LHCN-M2 (cell line): ENCODE data around the gene IGDCC3. TPM values are rescaled to one million over a fixed set of nuclear protein-coding genes. Genes with fewer than 3 reads are reported as not detected.
A peak's percentile ranks its signal among the peaks of the same experiment; 100 is the strongest.

Experiments used
- DNase-seq: peaks from one replicate; pipeline ENCODE4 v3.0.0-alpha.2; 2012; ENCODE audit warnings: low read depth
- total RNA-seq: library from RNA; depleted of rRNA; stranded (reverse); fragments of >200 nt; gene quantifications from 2 replicates; pipeline ENCODE4 v1.2.3, GENCODE V29; 2014

Gene IGDCC3
- total RNA-seq, 1 experiment from 2014 or later = not detected

DNA sequence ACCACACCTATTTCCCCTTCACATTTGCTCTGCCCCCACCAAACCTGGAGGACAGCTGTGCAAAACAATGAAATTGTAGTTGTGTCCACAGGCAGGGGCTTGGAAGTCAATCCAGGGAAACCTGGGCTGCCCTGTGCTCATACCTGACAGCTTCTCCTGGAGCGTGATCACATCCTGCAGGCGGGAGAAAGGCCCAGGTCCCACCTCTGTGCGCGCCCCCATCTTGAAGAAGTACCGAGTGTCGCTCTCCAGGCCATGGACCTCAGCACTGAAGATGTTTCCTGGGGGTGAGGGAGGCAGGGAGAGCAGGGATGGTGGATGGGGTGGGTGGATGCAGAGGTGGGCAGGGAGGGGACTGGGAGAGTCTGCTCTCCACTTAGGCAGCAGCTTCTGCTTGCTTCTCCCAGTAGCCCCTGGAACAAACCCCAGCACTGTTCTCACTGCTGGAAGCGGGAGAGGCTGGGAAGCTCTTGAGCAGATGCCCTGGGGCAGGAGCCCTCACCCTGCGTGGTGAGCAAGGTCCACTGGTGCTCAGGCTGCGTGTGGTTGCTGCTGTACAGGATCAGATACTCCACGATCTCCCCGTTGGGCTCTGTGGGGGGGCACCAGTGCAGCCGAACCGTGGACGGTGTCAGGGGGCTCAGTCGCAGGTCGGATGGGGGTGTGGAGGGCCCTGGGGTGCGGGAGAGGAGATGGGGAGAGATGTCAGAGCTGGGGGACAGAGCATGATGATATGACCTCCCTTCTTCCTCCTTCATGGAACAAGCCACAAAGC, 10.7 kb upstream of the IGDCC3 start:
- DNase-seq = no peak

DNA sequence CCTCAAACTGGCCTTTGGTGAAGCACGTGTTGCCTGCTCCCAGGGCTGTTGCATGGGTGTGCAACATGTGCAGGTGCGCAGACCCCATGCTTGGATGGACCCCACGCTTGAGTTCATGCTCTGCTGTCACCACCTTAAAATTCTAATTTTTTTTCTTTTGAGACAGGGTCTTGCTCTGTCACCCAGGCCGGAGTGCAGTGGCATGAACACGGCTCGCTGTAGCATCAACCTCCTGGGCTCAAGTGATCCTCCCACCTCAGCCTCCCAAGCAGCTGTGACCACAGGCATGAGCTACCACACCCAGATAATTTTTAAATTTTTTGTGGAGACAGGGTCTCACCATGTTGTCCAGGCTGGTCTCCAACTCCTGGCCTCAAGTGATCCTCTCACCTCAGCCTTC, 9.1 kb upstream of the IGDCC3 start:
- no peak for DNase-seq

DNA sequence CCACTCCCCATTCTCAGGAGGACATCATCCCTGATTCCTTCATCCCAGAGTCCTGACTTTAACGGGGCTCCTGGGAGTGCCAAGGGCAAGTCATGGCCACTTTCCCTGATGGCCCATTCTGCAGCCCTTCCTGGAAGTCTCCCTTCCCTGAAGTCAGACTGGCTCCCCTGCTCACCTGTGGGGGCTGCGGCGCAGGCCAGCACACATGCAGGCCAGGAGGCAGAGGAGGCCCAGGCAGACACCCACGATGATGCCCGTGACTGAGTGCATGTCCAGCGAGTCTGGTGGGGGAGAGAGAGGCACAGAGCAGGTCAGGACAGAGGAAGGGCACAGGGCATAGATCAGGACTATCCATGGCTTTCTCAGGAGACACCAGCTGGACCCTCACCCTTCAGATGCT, 8.6 kb upstream of the IGDCC3 start:
- DNase-seq = no peak

DNA sequence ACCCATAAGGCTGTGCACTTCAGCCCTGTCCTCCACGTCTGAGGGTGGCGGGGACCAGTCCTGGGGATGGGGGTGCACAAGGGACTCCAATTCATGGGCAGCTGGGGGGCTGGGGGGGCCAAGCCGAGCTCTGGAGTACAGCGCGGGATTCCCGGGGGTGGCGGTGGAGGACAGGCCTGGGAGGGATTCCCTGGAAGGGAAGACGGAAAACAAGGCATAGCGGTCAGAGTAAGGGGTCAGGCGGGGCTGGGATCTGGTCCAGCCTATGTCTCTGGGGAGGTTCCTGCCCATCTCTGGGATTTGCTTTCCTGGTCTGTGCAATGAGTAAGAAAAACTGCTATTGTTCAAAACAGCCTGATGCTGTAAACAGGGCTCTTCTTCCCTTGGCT, 8.1 kb upstream of the IGDCC3 start:
- no peak for DNase-seq

DNA sequence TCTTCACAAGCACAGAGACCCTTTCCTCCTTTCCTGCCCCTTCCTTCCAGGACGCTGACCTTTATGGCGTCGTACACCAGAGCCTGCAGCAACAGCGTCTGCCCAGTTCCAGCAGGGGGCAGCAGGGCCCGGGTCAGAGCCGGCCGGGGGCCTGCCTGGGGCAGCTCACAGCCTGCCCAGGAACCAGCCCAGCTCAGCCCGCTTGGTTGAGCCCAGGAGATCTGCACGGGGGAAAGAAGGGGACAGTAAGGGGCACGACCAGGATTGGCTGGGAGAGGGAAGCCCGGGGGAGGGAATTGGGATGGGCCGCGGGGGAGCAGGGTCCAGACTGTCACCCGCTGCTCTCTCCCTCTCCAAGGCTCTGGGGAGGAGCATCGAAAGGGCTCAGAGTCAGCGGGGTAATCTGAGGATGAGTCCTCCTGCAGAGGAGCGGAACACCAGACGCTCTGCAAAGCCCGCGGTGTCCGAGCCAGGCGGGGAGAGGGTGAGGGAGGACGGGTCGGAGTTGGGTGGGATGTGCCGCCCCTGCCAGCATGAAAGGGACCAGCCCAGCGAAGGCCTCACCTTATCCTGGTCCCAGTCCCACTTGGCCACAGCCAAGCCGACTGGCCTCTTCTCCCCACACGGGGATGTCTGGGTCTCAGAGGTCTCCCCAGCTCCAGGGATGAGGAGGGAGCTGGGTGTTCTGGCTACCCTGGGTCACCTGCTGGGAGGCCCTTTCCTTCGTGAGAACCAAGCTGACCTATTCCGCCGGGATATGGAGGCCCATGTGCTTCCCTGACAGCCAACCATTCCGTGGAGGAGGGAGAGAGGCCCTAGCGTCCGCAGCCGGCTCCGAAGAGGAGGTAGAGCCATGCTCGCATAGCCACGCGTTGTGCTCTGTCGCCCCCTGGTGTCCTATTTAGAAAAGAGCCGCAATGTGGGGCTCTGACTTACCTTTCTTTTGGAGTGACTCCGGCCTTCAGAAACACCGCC, 7.4 kb upstream of the IGDCC3 start:
- peak; percentile 62 for DNase-seq

DNA sequence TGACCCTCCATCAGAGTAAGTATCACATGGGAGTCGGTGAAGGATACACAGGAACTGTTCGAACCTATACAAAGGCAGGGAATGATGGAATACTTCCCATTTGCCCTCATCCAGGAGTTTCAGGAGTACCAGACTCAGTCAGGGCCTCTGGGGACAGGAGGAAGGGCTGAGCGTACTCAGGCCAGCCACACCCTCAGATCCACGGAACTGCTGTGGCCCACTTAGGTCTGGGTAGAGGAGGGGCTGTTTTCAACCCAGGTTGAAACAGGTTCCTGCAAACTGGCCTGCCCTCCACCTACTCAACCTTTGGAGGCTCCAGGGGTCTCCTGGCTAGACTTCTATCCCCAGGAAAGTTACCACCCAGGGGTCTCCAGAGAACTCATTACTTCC, 6.7 kb upstream of the IGDCC3 start:
- DNase-seq = no peak

DNA sequence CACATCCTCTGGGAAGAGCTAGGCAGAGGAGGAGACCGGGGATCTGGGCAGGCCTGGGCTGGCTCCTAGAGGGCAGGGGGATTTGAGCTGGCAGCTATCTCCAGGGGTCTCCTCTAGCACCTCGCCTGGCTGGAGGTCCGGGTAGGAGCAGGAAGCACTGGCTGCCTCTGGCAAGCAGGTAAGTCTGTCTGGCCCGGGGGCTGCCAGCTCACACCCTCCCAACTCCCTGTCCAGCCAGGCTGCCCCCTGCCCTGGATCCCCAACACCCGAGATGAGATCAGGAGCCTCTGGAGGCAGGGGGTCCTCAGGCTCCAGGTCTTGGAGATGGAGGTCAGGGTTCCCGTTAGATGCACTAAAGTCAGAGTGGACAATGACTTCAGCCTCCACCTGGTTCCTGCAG, 6.2 kb upstream of the IGDCC3 start:
- DNase-seq = no peak

DNA sequence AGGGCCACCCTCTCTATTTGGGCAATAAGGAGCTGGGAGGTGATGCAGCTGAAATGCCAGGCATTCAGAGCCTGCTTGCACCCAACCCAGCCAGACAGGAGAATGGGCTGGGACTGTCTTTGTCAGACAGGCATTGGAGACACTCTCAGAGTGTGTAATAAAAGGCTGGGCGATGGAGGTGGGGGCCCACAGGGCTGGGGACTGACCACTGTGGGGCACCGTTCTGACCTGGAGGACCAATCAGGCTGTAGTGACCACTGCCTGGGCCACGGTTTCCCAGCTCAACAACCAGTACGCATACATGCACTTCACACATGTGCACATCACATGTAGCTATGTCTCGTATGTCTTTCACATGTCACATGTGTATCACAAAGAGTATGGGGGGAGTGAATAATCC, 5.7 kb upstream of the IGDCC3 start:
- DNase-seq = no peak

DNA sequence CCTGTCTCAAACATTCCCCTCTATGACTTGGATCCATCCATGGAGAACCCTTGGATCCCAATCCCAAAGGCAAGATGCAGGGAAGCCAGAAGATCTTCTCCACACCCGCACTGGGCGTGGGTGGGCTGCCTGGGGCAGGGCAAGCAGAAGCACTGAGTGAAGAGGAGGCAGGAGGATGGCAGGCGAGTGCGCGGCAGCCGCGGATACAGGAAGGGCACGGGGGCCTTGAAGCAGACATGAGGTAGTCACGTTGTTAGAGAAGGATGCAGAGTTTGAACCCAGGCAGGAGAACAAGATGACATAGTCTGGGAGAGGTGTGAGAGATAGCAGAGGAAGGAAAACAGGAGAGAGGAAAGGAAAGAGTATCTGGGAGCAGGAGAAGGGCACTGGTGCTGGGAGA, 5.1 kb upstream of the IGDCC3 start:
- no peak for DNase-seq

DNA sequence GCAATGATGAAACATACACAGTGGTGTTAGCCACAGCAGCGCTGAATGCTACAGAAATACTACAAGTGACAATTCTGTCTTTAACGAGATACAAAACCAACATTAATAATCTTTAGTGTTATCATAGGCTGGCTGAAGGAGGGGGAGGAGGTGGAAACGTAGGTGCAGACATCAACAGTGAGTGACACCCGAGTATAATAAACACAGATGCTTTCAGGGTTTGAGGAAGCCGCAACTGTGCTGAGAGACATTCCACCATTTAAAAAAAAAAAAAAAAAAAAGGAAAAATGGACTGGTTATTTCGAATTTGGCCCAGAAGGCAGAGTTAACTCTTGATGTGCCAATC, 4.3 kb upstream of the IGDCC3 start:
- no peak for DNase-seq

DNA sequence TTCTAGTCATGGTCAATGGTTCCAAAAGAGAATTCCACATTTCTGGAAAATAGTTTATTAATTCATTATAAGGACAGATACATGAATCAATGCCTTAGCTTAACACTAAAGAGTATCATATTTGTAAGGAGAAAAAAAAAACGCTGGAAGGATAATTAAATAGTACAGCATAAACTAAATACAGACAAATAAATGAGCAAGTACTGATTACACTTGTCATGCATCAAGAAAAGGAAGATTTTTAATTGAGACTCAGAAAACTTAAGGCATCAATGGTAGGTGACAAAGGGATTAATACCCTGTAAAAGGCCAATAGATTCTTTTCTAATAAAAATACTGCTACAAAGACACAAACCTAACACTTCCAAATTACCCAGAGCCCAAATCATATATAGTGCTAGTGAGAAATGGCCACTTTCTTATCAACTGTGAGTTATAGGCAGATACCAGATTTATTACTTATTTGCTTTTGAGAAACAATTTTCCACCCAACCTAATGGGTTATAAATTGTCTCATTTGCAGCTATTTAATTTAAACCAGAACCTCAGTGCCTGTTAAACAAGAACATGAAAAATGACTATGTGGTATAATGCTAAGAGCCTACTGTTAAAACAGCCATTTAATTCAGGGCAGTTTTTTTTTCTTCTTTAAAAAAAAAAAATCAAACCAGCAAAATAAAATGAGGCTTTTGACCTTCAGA, 3.8 kb upstream of the IGDCC3 start:
- DNase-seq = no peak

DNA sequence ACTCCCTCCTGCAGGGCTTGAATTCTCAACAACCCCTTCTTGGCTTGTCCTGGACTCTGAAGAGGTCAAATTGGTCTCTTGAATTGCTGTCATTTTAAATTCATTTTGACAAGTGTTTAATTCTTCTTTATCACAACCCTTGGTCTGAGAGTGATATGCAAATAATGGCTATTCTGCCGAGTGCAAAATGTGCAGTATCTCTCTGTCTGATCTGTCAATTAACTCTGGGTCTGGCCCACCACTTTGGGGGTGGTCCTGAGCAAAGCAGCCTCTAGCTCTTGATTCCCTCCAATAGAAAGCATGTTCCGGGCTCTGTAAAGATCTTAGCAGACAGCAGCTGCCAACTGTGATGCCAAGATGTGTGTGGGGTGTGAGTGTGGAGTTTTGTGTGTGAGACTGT, 2.2 kb upstream of the IGDCC3 start:
- no peak for DNase-seq

DNA sequence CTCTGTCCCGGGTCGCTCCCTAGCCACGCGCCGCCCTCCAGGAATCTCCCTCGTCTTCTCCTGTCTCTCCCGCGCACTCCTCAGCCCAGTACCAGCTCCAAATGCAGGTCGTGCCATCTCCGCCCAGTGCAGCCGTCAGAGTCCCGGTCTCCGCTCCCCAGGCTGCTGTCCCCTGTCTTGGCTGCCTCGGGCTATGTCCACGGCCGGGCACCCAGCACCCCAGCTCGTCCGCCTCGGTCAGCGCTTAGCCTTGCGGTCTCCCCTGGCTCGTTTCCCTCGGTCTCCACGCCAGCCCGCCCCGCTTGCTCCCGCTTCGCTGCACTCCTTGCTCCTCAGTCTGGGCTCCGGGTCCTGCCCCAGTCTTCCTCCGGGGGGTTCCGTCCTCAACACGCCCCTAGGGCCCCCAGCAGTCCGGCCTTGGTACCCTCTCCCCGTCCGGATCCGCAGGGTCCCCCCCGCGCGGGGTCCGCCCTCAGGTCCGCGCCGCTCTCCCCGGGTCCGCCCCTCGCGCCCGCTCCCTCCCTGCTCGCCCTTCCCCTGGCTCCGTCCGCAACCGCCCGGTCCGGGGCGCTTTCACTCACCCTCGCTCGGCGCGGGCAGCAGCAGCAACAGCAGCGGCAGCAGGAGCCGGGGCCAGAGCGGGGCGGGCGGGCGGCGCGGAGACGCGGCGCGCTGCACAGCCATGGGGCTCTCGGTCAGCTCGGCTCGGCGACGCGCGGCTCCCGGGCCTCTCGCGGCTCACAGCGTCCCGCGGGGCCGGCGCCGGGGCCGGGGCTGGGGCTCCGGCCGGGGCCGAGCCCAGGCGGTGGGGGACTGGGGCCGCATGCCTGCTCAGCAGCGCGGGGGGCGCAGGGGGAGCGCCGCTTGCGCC, 462 bp downstream of the IGDCC3 start:
- peak; percentile 15 for DNase-seq

DNA sequence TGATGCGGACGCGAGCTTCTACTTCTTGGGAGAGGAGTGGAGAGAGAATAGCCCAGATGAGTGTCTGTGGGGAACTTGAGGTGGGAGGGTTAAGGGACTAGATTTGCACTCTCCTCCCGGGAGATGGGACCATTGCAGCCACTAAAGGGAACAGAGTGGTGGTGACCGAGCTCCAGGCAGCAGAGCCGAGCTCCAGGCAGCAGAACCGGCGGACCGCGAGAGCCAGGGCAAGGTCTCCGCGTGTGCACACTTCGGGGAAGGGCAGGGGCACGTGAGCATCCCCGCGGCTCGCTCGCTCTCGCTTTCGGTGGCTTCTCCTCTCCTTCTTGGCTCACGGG, 1.1 kb downstream of the IGDCC3 start:
- DNase-seq = no peak

DNA sequence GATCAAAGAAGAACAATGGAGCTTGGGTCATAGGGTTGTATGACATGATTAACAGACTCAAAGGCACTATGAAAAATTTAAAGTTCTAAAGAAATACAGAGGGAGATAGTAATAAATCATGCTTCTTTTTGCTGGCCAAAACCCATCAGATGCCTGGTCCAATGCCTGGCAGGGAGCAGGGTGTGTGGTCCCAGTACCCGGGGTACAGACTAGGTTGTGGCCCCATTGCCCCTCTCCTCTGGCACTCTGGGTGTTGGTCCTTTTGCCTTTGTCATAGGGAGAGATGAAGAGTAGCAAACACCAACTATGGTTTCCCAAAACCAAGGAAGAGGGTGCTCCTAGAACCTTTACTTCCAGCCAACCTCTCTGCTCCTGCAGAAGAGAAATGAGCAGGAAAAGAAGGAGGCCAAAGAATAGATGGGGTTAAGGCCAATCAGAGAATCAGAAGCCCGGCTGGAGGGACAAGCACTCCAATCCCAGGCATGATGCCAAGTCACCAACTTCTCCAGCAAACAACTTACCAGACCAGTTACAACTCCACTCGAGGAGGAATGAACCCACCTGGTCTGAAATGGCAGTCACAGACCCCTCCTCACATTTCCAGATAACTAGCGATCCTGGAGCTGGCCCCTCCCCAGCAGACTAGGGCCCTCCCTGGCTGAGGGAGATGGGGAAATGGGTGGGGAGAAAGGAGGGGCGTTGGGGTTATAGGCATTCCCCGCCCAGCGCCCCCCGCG, 1.8 kb downstream of the IGDCC3 start:
- no peak for DNase-seq

DNA sequence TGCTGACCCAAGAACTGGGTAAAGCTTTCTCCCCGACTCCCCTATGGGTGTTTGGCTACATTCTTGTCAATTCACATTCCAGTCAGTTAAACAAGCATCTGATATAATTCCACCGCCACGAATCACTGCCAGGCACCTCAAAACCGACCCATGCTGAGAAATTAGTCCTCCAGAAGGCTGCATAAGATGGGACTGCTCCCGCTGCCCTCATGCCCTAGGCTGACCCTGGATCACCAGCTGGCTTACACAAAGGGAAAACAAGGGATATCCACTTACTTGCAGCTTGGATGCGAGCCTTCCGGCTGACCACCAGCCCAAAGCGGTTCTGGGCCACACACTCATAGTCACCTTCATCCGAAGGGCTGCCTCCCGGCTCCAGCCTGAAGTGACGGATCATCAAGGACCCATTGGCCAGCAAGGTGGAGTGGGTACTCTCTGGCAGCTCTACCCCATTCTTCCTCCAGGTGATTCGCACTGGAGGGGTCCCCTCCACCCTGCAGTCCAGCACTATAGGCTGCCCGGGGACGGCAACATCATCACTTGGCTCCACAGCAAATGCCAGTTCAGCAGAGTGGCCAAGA, 2.9 kb downstream of the IGDCC3 start:
- peak; percentile 67 for DNase-seq

DNA sequence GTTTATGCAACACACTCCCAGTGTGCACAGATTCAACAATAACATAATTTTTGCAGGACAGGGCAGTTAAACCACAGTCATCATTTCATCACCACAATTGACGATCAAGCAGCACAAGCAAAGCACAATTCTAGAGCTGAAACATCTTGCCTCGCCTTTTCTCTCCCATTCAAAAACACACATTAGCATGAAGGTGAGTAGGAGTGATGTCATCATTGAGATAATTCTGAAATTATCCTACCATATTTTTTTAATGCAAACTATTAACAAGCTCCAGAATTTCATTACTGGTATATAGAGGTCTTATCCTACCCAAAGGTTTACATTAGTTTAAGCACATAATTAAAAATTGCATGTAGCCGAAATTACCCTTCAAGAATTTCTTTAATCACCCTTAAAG, 3.5 kb downstream of the IGDCC3 start:
- no peak for DNase-seq

DNA sequence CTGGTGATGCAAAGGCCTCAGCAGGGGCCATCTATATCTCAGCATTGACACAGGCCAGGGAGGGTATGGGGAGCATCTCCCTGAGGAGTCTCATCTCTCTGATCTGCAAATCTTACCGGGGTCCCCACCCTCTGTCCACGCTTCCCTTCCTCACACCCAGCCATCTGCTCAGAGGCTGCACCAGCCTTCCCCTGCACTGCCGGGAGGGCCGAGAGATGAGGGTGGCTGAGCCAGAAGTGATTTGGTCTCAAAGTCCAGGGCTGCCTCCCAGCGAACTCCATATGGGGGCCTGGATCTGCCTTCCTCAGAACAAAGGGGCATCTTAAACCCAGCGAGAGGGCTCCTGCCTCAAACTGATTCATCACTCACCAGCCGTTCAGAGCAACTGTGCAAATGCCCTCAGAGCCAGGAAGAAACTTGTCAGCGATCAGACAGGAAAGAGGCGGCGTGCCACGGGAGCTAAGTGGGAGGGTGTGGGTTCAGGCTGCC, 4.6 kb downstream of the IGDCC3 start:
- DNase-seq = no peak

DNA sequence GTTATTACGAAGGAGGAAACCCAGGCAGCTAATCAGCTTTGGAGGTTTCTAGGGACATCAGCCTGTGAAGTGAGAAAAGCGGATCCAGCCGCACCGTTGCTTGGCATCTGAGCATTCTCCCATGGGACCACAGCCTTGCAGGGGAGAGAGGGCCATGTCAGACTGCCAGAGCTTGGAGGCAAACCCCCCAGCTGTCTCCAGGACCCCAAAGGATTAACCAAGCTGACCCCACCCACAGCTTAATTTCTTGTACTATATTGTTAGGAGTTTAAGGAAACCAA, 5.1 kb downstream of the IGDCC3 start:
- DNase-seq = no peak

DNA sequence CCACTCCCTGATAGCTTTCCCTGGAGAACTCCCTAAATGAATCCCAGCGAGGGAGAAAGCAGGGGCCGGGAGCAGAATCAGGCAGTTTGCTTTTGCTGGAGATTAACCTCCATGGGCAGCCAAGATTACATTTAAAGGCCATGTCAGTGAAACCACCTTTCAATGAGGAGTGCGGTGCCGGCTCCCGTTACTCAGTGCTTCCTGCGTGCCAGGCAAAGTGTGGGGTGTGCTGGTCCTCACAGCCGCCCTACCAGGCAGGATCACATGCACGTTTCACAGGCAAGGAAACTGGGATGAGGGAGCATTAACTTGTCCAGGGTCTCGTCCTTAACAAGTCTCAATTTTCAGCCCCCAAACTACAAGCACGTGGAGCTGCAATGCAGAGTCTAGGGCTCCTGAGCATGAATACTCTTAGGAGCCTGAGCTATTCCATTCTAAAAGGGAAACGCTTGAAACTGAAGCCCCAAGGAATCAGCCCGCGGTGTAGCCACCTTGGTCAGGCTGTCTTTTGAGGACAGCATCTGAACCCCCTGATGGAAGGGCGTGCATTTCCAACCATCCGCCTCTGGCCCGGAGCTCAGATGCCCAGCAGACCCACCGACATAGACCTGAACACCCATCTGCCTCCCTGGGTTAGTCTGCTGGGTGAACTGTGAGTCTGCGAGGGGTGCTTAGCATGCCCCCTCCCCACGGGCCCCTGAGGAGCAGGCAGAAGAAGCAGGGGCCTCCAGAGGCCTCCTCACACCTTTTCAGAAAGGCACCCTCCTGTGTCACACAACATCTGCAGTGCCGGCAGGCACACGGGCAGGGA, 5.6 kb downstream of the IGDCC3 start:
- DNase-seq = no peak
